KOPT-K1 (cell line): ENCODE results near the gene LAMB4.

Experiments used
- H3K27ac ChIP-seq: fragments of 200-600 bp; sonication (generic); 2 replicates; pipeline ENCODE4 v1.5.1; 2016; ENCODE audit warnings: antibody characterized with exemption, mild to moderate bottlenecking, low read depth, low read length; ENCODE audit not compliant: poor library complexity, severe bottlenecking
- H3K36me3 ChIP-seq: fragments of 200-600 bp; sonication (generic); 2 replicates; pipeline ENCODE4 v1.5.1; 2017; ENCODE audit warnings: antibody characterized with exemption, mild to moderate bottlenecking, low read length, moderate library complexity; ENCODE audit not compliant: insufficient read depth
- H3K9me3 ChIP-seq: fragments of 200-600 bp; sonication (generic); 2 replicates; pipeline ENCODE4 v1.5.1; 2017; ENCODE audit warnings: antibody characterized with exemption, low read length, mild to moderate bottlenecking; ENCODE audit not compliant: insufficient read depth, poor library complexity, severe bottlenecking

Gene LAMB4

DNA sequence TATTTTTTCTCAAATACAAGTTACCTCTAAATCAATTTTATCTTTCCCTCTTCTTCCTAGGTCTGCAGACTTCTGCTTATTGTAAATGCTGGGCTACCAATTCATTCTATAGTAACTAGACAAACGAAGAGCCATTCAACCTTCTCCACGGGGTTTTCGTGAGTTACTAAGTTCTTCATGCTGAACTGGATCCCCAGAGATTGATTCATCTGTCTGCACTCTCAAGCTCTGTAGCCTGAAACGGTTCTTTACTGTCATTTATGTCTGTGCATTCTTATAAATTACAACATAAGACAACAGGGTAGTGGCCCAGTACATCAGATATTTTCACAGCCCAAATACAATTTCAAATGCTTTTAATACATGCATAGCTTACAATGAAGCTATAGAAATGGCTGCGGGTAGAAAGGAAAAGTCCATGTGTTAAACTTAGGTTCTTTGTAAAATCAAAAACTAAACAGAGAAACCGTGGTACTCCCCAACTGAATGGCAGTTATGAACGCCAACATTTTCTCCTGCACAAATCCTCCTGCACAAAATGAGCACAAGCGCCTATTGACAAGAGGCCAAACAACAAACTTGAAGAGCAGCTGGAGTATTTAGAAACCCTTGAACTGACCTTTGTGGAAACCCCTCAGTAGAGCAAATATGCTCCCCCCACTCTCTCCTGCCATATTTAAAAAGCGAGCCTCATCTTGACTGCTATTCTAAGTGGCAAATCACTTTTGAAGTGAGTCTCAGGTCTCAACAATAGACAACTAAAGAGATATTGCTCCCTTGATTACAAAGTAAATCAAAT, 147.9 kb downstream of the LAMB4 start:
- H3K27ac ChIP-seq, result no peak overlapping the region
- H3K9me3 ChIP-seq, result no peaks in the 10 kb centered on the region
- H3K36me3 ChIP-seq, result no peaks in the 10 kb centered on the region

DNA sequence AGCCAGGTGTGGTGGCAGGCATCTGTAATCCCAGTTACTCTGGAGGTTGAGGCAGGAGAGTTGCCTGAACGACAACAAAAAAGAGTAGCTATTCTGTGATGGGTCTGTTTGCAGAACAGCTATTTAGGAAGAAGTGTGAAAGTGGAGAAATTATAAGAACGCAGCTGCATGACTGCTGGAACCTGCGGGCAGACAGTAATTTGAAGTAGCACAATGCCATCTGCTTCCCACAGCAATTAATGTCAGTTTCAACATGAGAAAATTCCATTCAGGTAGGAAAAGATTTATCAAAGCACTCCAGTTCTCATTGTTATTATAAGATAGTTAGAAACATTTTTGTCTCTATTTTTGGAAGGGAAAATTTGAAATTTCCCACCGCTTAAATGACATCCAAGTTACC, 148.7 kb downstream of the LAMB4 start:
- no peaks in the 10 kb centered on the region for H3K36me3 ChIP-seq
- H3K27ac ChIP-seq, result no peak overlapping the region
- H3K9me3 ChIP-seq, result no peaks in the 10 kb centered on the region

DNA sequence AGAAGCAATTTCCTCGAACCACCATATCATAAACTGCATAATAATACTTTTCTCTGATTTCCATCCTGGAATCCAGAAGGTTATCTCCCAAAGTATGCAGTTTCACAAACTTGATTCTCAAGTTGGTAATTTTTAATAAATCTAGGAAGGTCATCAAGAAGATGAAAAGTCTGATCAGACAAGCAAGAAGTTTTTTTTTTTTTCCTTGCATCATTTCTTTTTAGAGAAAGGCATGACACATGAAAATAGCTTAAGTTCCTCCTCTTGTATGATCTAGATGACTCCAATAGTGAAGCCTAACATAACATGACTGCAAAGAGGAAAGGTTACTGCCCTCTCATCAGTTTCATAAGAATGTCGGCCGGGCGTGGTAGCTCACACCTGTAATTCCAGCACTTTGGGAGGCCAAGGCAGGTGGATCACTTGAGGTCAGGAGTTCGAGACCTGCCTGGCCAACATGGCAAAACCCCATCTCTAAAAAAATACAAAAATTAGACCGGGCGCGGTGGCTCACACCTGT, 149.4 kb downstream of the LAMB4 start:
- no peak overlapping the region for H3K27ac ChIP-seq
- H3K9me3 ChIP-seq, result no peaks in the 10 kb centered on the region
- no peaks in the 10 kb centered on the region for H3K36me3 ChIP-seq

DNA sequence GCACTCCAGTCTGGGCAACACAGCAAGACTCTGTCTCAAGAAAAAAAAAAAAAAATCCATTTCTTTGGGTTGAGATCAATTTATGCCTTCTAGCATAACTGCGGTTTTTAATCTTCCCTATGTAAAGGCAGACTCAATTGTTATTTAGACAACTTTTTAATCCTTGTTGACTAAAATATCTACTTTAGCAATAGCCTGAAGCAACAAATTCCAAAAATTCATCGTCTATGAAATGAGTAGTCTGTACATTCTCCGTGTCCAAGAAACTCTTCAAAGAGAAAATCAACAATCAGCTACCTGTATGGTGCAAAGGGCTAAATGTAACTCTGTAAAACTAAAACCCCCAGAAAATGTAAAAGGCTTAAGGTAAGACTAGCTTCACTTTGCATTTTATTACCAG, 150.0 kb downstream of the LAMB4 start:
- Histone ChIP-seq H3K27ac (no peak overlapping the region), H3K36me3 (no peaks in the 10 kb centered on the region)

DNA sequence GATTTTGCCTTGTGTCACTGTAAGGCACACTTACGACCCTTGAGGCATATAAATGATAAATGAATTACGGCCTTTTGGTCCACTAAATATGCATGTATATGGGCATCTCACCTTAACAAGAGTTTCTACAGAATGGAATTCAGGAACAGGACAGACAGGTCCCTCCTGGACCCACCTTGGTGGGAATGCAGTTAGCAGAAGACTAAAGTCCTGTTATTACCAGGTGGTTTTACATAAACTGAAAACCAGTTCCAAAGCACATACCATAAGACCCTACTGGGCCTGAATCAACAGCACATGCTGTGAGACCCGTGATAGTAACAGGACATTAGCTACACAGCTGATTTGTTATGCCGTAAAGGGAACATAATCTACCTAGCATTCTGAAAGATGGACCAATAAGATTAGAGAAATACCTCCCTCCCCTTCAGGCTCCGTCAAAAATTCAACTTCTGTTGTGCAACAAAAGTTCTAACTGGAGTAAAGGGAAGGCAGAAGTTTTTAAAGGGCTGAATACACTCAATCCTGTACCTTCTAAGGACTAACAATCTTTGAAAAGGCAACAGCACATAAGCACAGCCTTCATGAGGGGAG, 151.2 kb downstream of the LAMB4 start:
- H3K27ac ChIP-seq, result no peak overlapping the region
- no peaks in the 10 kb centered on the region for H3K9me3 ChIP-seq
- H3K36me3 ChIP-seq, result no peaks in the 10 kb centered on the region

More for the DNA sequence above, 150.0 kb downstream of the LAMB4 start:
- no peaks in the 10 kb centered on the region for H3K9me3 ChIP-seq

DNA sequence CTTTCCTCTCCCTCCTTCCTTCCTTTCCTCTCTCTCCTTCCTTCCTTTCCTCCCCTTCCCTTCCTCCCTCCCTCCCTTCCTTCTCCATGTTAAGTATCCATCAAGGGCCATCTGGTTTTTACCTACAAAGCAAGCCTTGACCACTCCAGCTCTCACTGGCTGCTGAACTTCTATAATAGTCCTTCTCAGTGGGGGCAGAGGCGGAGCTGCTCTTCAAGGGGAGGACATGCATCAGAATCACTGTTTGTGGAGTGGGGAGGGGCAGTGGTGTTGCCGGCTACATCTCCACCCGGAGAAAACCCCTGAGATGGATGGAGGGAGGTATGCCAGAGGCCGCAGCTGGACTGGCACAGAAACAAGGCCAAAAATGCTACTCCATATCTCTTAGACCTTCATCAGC, 153.1 kb downstream of the LAMB4 start:
- no peaks in the 10 kb centered on the region for H3K36me3 ChIP-seq
- H3K9me3 ChIP-seq, result no peaks in the 10 kb centered on the region
- H3K27ac ChIP-seq, result no peak overlapping the region

DNA sequence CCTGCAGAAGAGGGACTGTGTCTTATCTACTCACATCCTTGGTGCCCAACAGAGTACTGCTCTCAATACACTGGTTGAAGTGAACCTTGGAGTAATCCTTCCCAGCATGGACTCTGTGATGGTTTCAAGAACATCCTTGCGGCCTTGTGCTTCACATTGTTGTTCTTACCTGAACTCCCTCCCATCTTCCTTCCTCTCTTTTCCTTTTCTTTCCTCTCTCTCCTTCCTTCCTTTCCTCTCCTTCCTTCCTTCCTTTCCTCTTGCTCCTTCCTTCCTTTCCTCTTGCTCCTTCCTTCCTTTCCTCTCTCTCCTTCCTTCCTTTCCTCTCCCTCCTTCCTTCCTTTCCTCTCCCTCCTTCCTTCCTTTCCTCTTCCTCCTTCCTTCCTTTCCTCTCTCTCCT, 153.5 kb downstream of the LAMB4 start:
- H3K36me3 ChIP-seq, result no peaks in the 10 kb centered on the region
- no peaks in the 10 kb centered on the region for H3K9me3 ChIP-seq
- H3K27ac ChIP-seq, result no peak overlapping the region

DNA sequence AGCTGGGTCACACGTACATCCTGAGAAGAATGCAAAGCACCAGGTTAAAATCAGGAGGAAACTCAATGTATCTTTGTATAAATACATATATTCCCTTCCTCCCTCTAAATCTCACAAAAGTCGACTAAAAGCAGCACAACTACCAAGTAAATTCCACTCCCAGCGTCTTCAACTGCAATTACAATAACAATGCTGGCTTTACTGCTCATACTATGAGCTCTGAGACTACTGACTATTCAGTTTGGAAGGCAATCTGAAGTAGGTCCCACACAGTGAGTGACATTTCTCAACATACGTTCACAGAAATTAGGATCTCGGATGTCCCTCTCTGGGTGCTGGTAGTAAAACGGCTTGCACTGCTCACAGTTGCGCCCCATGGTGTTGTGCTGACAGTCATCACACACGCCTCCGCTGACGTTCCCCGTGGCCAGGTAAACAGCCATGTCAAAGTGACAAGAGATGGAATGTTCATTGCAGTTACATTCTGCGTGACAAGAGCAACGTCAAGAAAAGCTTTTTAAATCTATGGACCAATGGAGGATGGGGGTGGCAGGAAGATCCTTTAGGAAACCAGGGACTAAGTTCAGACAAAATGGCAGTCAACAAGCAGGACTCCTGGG, 154.7 kb downstream of the LAMB4 start:
- Histone ChIP-seq H3K36me3 (no peaks in the 10 kb centered on the region), H3K27ac (no peak overlapping the region), H3K9me3 (no peaks in the 10 kb centered on the region)

DNA sequence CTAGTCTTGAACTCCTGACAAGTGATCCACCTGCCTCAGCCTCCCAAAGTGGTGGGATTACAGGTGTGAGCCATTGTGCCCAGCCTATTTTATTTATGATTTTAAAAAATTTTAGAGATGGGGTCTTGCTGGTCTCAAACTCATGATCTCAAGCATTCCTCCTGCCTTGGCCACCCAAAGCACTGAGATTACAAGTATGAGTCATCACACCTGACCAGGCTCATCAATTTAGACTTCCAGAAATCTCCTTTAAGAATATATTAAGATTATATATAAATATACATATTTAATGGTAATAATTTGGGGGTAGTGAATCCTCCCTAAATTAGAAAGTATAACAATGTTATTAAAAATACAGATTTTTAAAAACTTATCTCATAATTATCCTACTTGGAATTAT, 156.3 kb downstream of the LAMB4 start:
- H3K36me3 ChIP-seq, result no peaks in the 10 kb centered on the region
- no peaks in the 10 kb centered on the region for H3K9me3 ChIP-seq
- no peak overlapping the region for H3K27ac ChIP-seq
